H54 (cell line): ENCODE results near the gene KPNA3.
"Not testable (repeated sequence)": the region's sequence is repeated elsewhere in the genome, so short reads cannot be mapped to it uniquely, and the experiment has no call there.

Source experiments
- DNase-seq: peaks from one replicate; pipeline ENCODE4 v3.0.0; 2011; ENCODE audit warnings: low spot score, mixed read lengths; ENCODE audit not compliant: insufficient read length
- FAIRE-seq: peaks from 3 replicates; lab custom pipeline; 2011; peaks lifted over from hg19 to GRCh38; lab: Jason Lieb, UNC
- POLR2A ChIP-seq: IDR thresholded peaks from 2 replicates; pipeline ENCODE4 v1.6.1; 2011; ENCODE audit warnings: low read depth, mild to moderate bottlenecking, low read length

Gene KPNA3

GRCh38 chr13:49783865-49784264 is 8.6 kb downstream of the KPNA3 start:
- no peak for TF ChIP-seq POLR2A
- FAIRE-seq = no peak
- no peak for DNase-seq

GRCh38 chr13:49782784-49783183 is 9.7 kb downstream of the KPNA3 start:
- no peak for FAIRE-seq
- no peak for TF ChIP-seq POLR2A
- no peak for DNase-seq

GRCh38 chr13:49781806-49782205 is 10.7 kb downstream of the KPNA3 start:
- no peak for DNase-seq
- no peak for FAIRE-seq
- TF ChIP-seq POLR2A = no peak

DNA sequence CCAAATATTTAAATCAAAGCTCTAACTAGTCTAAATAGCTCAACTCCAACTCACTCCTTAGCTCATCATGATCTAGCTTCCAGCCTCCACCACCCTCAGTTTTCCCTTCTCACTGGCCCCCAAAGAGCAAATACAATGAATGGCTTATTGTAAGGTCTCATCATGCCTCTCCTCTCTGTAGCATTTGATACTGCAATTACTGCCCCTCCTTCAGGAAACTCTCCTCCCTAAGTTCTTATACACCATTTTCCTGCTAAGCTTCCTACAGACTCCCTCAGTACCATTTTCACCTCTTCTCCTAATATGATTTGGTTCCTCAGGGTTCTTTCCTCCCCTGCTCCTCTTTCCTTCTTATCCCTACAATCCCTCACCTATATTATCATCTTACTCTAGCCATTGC is 12.8 kb downstream of the KPNA3 start:
- TF ChIP-seq POLR2A = no peak
- no peak for DNase-seq
- FAIRE-seq = no peak

DNA sequence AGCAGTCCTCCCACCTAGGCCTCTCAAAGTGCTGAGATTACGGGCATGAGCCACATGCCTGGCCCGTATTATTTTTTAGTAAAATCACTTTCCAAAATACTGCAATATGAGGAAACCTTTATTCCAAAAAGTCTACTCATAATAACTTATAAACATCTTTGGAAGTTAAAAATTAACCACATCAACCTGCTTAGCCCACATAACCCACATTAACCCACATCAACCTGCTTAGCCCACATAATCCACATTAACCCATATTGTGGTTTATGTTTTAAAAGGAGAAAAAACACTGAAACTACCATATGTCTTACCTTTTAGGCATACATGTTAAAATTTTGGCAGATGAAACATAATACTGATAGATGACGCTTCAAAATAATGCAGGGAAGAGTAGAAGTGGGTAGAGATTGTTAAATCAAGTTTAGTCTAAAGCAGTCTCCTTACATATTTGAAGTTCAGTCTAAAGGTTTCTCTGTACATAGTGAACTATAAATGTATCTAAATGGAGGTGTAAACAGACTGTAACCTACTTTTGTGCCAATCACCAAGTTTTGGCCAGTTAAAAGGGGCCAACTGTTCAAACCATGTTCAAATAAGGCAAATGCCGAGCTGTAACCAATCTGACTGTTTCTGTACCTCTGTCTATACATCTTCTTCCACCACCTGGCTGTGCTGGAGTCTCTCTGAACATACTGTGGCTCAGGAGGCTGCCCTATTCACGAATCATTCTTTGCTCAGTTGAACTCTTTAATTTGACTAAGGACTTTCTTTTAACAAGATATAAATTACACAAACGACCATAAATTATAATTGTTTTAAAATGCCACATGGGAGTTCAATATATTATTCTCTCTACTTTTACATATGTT is 14.5 kb downstream of the KPNA3 start:
- no peak for DNase-seq
- TF ChIP-seq POLR2A = no peak

GRCh38 chr13:49776871-49777270 is 15.6 kb downstream of the KPNA3 start:
- FAIRE-seq (no peak), DNase-seq (no peak)
- TF ChIP-seq POLR2A = no peak

More for the DNA sequence above, 14.5 kb downstream of the KPNA3 start:
- no peak for FAIRE-seq

- FAIRE-seq = no peak
Observed at GRCh38 chr13:49774376-49775005, 18.0 kb downstream of the KPNA3 start.

GRCh38 chr13:49772828-49773227 is 19.7 kb downstream of the KPNA3 start:
- DNase-seq (no peak), FAIRE-seq (no peak)
- no peak for TF ChIP-seq POLR2A

More at GRCh38 chr13:49774376-49775005, 18.0 kb downstream of the KPNA3 start:
- no peak for DNase-seq
- no peak for TF ChIP-seq POLR2A

GRCh38 chr13:49761811-49762210 is 30.7 kb downstream of the KPNA3 start:
- not testable (repeated sequence) for DNase-seq, FAIRE-seq

DNA sequence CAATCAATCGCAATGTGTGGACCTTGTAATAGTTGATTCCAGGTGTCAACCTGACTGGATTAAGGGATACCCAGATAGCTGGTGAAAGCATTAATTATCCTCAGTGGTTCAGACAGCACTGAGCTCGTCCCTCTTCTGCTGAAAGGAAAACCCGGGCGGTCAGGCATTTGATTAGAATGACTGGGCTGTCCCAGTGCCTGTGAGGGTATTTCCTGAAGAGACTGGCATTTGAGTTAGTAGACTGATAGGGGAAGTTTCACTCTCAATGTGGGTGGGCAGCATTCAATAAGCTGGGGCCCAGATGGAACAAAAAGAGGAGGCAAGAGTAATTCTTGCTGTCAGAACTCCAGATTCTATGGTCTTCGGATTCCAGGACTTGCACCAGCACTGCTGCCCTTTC is 31.9 kb downstream of the KPNA3 start:
- DNase-seq (no peak), FAIRE-seq (no peak)
- no peak for TF ChIP-seq POLR2A

GRCh38 chr13:49759503-49759902 is 33.0 kb downstream of the KPNA3 start:
- no peak for TF ChIP-seq POLR2A
- DNase-seq = no peak
- no peak for FAIRE-seq

GRCh38 chr13:49756263-49756662 is 36.2 kb downstream of the KPNA3 start:
- no peak for TF ChIP-seq POLR2A
- FAIRE-seq (no peak), DNase-seq (no peak)

DNA sequence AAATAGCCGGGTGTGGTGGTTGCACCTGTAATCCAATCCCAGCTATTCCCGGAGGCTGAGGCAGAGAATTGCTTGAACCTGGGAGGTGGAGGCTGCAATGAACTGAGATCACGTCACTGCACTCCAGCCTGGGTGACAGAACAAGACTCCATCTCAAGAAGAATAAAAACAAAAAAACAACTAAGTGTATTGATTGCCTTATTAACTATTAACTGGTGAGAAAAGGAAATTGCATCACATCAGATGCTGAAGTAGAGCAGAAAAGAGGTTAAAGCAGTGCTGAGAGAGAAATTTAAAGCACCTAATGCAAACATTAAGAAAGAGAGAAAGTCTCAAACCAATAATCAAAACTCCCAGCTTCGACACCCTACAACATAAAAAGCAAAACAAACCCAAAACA is 38.3 kb downstream of the KPNA3 start:
- TF ChIP-seq POLR2A = no peak
- DNase-seq (no peak), FAIRE-seq (no peak)

DNA sequence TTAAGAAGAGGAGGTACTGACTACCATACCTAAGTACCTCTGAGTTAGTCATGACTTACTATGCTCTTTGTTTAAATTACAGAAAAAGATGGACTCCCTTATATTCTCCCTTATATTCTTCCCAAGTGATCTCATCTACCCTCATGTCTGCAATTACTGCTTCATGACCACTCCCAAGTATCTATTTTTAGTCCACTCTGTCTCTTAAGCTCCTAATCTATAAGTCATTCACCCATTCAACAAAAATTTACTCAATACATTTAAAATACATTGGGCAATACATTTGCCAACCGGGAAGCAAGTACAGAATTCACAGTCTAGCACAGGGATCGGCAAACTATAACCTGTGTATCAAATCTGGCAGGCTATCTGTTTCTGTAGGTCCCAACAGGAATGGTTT is 42.6 kb downstream of the KPNA3 start:
- FAIRE-seq = no peak
- DNase-seq = no peak
- TF ChIP-seq POLR2A = no peak

DNA sequence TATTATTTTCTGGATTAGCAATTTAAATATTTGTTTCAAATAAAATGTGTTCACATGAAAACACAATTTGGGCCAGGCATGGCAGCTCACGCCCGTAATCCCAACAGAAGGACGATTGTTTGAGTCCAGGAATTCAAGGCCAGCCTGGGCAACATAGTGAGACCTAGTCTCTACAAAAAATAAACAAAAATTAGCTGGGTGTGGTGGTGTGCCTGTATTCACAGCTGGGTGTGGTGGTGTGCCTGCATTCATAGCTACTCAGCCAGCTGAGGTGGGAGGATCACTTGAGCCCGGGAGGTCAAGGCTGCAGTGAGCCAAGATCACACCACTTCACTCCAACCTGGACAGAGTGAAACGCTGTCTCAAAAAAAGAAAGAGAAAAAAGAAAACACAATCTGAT is 46.4 kb downstream of the KPNA3 start:
- DNase-seq (no peak), FAIRE-seq (no peak)
- no peak for TF ChIP-seq POLR2A
